Stimulated activated naive CD8-positive, alpha-beta T cell treated with anti-CD3 and anti-CD28 coated beads, Interleukin-15, Interleukin-2, amounts not matched to agents 100 ng/mL and 50 ng/mL, for 24 hours (primary cell): ENCODE data around the gene CDC6.

Source experiments
- H3K27ac Mint-ChIP-seq: one replicate; pipeline ENCODE4 v1.8.0; 2021; ENCODE audit warnings: mild to moderate bottlenecking, mixed read lengths
- H3K27me3 Mint-ChIP-seq: one replicate; pipeline ENCODE4 v1.8.0; 2021; ENCODE audit warnings: mixed read lengths
- H3K36me3 Mint-ChIP-seq: one replicate; pipeline ENCODE4 v1.8.0; 2021; ENCODE audit warnings: low read depth, mixed read lengths
- H3K4me1 Mint-ChIP-seq: one replicate; pipeline ENCODE4 v1.8.0; 2021; ENCODE audit warnings: low read depth, mixed read lengths
- H3K4me3 Mint-ChIP-seq: one replicate; pipeline ENCODE4 v1.8.0; 2021; ENCODE audit warnings: mild to moderate bottlenecking, mixed read lengths
- H3K9me3 Mint-ChIP-seq: one replicate; pipeline ENCODE4 v1.8.0; 2021; ENCODE audit warnings: mixed read lengths

The CDC6 gene

DNA sequence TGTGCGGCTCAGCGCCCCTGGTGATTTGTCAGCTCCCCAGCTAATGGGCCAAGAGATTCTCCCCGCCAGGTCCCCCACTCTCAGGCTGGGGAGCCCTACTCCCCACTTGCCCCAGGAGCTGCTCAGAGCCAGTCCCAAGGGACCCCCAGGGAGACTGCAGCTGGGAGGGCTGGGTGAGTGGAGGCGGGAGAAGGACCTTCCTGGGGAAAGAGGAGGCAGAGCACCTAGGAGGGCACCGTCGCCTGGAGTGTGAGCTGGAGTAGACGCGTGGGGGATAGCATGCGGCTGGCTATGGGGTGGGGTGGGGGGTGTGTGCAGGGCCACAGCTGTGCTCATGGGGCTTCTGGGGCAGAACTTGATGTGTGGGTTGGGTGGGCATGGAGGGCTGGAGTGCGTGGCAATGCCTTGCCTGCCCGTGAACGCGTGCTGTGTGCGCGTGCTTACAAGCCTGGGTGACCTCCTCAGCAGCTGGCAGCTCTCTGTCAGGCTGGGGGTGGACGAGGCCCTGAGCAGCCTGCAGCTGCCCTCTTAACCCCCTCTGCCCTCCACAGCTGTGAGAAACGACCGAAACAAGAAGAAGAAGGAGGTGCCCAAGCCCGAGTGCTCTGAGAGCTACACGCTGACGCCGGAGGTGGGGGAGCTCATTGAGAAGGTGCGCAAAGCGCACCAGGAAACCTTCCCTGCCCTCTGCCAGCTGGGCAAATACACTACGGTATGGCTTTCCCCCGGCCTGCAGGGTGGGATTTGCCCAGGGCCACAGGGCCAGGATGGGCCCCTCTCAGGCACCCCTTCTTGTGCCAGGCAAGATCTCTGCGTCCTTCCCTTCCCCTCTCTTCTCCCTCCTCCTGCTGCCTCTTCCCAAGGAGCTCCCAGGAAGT, 63.9 kb downstream of the CDC6 start:
- Mint-ChIP-seq H3K27ac (no peak overlapping the region), H3K9me3 (no peaks in the 10 kb centered on the region), H3K4me3 (no peak overlapping the region), H3K4me1 (peaks cover 37% of the 10 kb centered on the region), H3K36me3 (peaks cover 27% of the 10 kb centered on the region), H3K27me3 (no peaks in the 10 kb centered on the region)

GRCh38 chr17:40352237-40352778, 64.6 kb downstream of the CDC6 start:
- no peaks in the 10 kb centered on the region for H3K9me3 Mint-ChIP-seq
- no peaks in the 10 kb centered on the region for H3K27me3 Mint-ChIP-seq
- peaks cover 27% of the 10 kb centered on the region for H3K36me3 Mint-ChIP-seq
- H3K4me1 Mint-ChIP-seq = peaks cover 29% of the 10 kb centered on the region
- no peak overlapping the region for H3K27ac Mint-ChIP-seq
- no peak overlapping the region for H3K4me3 Mint-ChIP-seq

DNA sequence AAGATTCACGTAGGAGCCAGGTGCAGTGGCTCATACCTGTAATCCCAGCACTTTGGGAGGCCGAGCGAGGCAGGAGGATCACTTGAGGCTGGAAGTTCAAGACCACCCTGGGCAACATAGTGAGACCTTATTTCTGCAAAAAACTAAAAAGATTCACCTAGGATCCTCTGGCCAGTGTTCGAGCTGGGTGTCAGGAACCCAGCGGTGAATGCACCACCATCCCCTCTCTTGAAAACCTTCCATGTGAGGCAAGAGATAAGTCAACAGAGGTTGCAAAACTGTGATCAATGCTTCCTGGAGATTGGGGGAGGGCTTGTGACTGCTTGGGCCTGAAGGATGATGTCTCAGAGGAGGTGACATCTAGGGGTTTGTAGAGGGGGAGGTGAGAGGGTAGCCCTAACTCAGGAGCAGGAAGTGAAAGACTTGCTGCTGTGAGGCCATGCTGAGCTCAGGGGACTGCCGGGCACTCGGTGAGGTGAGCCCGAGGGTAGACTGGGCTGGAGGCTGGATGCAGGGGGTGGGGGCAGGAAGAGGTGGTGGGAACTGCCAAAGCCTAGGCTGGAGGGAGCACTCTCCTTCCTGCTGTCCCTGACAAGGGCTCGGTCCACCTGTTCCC, 65.2 kb downstream of the CDC6 start:
- Mint-ChIP-seq H3K4me3 (no peak overlapping the region), H3K27ac (no peak overlapping the region), H3K27me3 (no peaks in the 10 kb centered on the region), H3K4me1 (peaks cover 24% of the 10 kb centered on the region), H3K36me3 (peaks cover 27% of the 10 kb centered on the region), H3K9me3 (no peaks in the 10 kb centered on the region)
